ENCODE results near the gene POLDIP2. TPM values are rescaled to one million over a fixed set of nuclear protein-coding genes. Genes with fewer than 3 reads are reported as not detected.

POLDIP2 gene
- total and polyA plus RNA-seq, 2 of the 13 experiments (the other 11 are each of a cell fraction or from before 2014, with no cell fraction given), result 85.9 to 114 TPM

DNA sequence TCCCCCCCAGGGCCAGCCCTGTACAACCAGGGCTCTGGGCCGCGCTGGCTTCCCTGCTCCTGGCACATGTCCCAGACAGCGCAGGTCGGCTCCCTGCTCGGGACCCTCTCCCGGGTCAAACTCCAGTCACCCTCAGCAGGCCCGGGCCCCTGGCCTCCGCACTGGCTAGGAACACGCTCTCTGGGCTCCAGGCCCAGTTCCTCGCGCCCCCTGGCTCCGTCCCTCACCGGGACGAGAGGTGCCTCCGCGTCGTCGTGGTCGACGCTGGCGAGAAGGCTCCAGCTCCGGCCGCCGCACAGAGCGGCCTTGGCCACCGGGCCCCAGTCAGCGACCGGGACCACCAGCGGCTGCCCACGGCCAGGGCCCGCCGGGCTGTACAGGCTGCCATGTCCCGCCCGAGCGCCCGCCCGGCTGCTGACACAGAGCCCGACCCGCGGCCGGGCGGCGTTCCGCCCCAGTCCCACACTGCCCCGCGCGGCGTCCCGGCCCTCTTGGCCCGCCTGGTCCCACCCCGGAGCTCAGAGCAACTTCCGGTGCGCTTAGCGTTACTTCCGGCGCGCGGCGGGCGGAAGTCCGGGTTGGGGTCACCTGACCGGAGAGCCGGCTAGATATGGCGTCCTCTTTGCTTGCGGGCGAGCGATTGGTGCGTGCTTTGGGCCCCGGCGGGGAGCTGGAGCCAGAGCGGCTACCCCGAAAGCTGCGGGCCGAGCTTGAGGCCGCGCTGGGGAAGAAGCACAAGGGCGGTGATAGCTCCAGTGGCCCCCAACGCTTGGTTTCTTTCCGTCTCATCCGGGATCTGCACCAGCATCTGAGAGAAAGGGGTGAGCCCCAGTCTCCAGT lies at the start of gene POLDIP2 (continued):
- TF ChIP-seq, protein P1, sequence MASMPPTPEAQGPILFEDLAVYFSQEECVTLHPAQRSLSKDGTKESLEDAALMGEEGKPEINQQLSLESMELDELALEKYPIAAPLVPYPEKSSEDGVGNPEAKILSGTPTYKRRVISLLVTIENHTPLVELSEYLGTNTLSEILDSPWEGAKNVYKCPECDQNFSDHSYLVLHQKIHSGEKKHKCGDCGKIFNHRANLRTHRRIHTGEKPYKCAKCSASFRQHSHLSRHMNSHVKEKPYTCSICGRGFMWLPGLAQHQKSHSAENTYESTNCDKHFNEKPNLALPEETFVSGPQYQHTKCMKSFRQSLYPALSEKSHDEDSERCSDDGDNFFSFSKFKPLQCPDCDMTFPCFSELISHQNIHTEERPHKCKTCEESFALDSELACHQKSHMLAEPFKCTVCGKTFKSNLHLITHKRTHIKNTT (CRISPR knock-in tag; IDR thresholded peaks at IDR 0.05), result no peak
- no peak for TF ChIP-seq ZSCAN9 (CRISPR knock-in tag; IDR thresholded peaks at IDR 0.05; ENCODE audit: borderline replicate concordance)
- TF ChIP-seq, protein P2, sequence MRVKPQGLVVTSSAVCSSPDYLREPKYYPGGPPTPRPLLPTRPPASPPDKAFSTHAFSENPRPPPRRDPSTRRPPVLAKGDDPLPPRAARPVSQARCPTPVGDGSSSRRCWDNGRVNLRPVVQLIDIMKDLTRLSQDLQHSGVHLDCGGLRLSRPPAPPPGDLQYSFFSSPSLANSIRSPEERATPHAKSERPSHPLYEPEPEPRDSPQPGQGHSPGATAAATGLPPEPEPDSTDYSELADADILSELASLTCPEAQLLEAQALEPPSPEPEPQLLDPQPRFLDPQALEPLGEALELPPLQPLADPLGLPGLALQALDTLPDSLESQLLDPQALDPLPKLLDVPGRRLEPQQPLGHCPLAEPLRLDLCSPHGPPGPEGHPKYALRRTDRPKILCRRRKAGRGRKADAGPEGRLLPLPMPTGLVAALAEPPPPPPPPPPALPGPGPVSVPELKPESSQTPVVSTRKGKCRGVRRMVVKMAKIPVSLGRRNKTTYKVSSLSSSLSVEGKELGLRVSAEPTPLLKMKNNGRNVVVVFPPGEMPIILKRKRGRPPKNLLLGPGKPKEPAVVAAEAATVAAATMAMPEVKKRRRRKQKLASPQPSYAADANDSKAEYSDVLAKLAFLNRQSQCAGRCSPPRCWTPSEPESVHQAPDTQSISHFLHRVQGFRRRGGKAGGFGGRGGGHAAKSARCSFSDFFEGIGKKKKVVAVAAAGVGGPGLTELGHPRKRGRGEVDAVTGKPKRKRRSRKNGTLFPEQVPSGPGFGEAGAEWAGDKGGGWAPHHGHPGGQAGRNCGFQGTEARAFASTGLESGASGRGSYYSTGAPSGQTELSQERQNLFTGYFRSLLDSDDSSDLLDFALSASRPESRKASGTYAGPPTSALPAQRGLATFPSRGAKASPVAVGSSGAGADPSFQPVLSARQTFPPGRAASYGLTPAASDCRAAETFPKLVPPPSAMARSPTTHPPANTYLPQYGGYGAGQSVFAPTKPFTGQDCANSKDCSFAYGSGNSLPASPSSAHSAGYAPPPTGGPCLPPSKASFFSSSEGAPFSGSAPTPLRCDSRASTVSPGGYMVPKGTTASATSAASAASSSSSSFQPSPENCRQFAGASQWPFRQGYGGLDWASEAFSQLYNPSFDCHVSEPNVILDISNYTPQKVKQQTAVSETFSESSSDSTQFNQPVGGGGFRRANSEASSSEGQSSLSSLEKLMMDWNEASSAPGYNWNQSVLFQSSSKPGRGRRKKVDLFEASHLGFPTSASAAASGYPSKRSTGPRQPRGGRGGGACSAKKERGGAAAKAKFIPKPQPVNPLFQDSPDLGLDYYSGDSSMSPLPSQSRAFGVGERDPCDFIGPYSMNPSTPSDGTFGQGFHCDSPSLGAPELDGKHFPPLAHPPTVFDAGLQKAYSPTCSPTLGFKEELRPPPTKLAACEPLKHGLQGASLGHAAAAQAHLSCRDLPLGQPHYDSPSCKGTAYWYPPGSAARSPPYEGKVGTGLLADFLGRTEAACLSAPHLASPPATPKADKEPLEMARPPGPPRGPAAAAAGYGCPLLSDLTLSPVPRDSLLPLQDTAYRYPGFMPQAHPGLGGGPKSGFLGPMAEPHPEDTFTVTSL (CRISPR knock-in tag; IDR thresholded peaks at IDR 0.05; ENCODE audit: borderline replicate concordance), result no peak
- TF ChIP-seq PITX1 (CRISPR knock-in tag; IDR thresholded peaks at IDR 0.05), result peak; percentile 76; the same call in 1 of the 2 replicates
- 0 out of 2 replicates have a peak, but pooled peaks have one; percentile 58 for TF ChIP-seq TP53 (CRISPR knock-in tag; conservative IDR thresholded peaks at IDR 0.05)
- peak; percentile 34; the same call in 1 of the 2 replicates for TF ChIP-seq NAIF1 (CRISPR knock-in tag; IDR thresholded peaks at IDR 0.05; ENCODE audit: borderline replicate concordance)
- TF ChIP-seq ZFP36 (IDR thresholded peaks at IDR 0.05; ENCODE audit: borderline replicate concordance, low read depth, low read length, partially characterized antibody), result no peak
- no peak for TF ChIP-seq ZNF441 (CRISPR knock-in tag; IDR thresholded peaks at IDR 0.05; ENCODE audit: borderline replicate concordance)
- peak in 1 of 2 experiments; percentile 58; a peak in 1 of 4 replicates for TF ChIP-seq KLF16 (CRISPR knock-in tag; IDR thresholded peaks at IDR 0.05)
- TF ChIP-seq ZNF839 (CRISPR knock-in tag; IDR thresholded peaks at IDR 0.05; ENCODE audit: borderline replicate concordance), result no peak
- peak; percentile 84 for TF ChIP-seq ZNF205 (CRISPR knock-in tag; IDR thresholded peaks at IDR 0.05)
- TF ChIP-seq ZNF713 (CRISPR knock-in tag; IDR thresholded peaks at IDR 0.05), result no peak
- no peak for TF ChIP-seq MAF1 (CRISPR knock-in tag; IDR thresholded peaks at IDR 0.05; ENCODE audit: borderline replicate concordance)
- no peak for TF ChIP-seq PRDM10 (CRISPR knock-in tag; IDR thresholded peaks at IDR 0.05; ENCODE audit: low read depth)
- no peak; the same call in 1 of the 2 replicates for TF ChIP-seq NFKB2 (CRISPR knock-in tag; IDR thresholded peaks at IDR 0.05; ENCODE audit: borderline replicate concordance)
- TF ChIP-seq ZNF367 (CRISPR knock-in tag; IDR thresholded peaks at IDR 0.05; ENCODE audit: borderline replicate concordance), result no peak
